ENCODE measurements around the gene C1QTNF5.

Gene C1QTNF5

DNA sequence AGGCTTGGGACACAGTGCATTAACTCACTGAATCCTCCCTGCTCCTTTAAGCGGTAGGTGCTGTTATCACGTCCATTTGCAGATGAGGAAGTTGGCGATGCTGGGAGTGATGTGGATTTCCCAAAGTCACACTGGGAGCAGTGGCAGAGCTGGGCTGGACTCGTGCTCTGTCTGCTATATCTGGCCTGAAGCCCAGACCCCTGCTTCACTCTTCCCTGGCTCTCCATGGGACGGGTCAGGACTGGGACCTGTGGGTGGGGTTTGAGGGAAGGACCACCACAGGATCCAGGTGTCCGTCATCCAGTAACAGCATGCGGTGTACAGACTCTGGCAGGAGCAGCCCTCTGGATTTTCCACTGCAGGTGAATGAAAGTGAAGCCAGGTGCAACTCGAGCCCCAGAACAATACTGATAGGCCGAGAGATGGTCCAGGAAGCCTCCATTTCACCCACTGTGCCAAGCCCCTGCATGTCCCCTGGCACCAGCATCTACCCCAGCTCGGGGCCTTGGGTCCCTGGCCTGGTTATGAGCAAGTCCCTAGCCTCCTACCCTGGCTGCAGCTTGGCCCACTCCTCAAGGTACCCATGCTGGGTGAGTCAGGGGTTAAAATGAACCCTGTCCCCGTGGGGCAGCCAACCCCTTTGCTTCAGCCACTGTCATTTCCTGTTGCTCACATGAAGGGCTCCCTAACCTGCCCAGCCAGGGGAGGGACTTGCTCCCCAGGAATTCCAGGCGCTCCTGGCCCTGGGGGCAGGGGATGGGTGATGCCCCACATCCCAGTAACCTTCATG, 36.6 kb upstream of the C1QTNF5 start:
- Mint-ChIP-seq H3K27ac (peak overlapping the region; percentile 29 to 46), H3K9me3 (no peaks in the 10 kb centered on the region), H3K36me3 (ENCODE audit: insufficient read depth) (peaks cover 10% of the 10 kb centered on the region), H3K4me1 (ENCODE audit: low read depth in 2 of 2) (peaks cover 0 to 17% of the 10 kb centered on the region in 2 donors), H3K4me3 (no peak overlapping the region), H3K27me3 (peaks cover 0 to 10% of the 10 kb centered on the region in 2 donors)
- DNase-seq (no peak), ATAC-seq (replicated peaks) (no peak)

DNA sequence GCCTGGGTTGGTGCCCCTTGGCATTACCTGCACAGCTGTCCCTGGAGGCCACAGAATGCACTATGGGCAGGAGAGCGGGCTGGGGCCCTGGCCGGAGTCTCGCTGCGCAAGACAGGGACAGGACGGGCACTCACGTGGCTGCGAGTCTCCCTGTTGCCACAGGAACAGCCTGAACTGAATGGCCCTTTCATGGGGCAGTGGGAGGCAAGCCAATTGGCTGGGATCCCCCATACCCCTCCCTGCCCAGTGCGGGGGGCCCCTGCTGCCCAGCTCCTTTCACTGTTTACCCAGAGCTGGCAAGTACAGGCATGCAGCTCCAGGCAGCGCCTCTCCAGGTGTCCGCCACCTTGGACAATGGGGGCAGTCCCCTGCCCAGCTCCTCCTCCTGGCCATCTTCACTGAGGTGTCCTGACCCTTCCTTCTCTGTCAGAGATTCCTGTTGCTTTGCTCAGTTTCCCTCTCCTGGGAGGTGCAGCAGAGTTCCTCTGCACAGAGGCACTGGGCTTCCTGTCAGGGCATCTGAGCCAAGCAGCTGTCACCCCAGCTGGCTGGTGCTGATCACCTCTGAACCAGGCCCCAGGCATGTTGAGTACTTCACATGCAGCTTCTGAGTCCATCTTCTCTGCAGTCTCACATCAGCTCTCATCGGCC, 35.6 kb upstream of the C1QTNF5 start:
- ATAC-seq (replicated peaks) (no peak), DNase-seq (no peak)
- no peaks in the 10 kb centered on the region for H3K9me3 Mint-ChIP-seq
- peak overlapping the region in 1 of 2 donors; percentile 38 for H3K27ac Mint-ChIP-seq
- H3K4me3 Mint-ChIP-seq = no peak overlapping the region
- peaks cover 10% of the 10 kb centered on the region for H3K36me3 Mint-ChIP-seq (ENCODE audit: insufficient read depth)
- peaks cover 1 to 13% of the 10 kb centered on the region in 2 donors for H3K4me1 Mint-ChIP-seq (ENCODE audit: low read depth in 2 of 2)
- peaks cover 0 to 10% of the 10 kb centered on the region in 2 donors for H3K27me3 Mint-ChIP-seq

DNA sequence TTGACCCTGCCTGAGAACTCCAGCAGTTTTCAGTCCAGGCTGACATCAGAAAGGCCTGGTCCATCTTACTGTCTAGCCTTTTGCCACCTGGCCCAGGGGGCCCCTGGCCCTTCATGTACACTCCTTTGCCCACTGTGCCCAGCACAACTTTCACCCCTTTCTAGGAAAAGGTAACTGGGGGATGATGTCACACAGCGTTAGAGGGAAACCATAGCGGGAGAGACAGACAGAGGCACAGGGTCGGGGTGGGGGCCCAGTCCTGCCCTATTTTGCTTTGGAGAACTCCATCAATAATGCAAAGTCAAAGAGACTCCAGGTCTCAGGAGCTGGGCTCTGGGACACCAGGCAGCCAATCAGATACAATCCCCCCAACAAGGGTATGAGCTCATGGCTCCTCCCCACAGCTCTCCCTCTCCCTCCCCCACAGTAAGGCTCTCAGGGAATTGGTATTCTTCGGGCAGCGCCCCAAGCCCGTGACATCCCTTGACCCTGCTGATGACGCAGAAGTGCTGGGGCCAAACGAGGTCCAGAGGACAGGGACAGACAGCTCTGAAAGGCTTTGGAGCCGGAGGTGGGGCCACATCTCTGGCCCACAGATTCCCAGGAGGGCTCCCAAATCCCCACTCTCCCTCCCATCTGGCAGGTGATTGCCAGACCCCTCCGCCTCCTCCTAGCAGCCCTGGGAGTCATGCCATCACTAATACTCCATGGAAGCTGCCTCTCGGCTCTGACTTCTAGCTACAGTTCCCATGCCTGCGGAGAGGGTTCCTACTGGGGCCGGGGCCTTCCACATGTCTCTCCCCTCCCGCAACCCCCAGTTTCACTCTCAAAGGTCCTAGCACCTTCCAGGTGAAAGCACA, 34.9 kb upstream of the C1QTNF5 start:
- ATAC-seq (replicated peaks) (no peak), DNase-seq (no peak)
- no peaks in the 10 kb centered on the region for H3K9me3 Mint-ChIP-seq
- H3K4me3 Mint-ChIP-seq = no peak overlapping the region
- peaks cover 10% of the 10 kb centered on the region for H3K36me3 Mint-ChIP-seq (ENCODE audit: insufficient read depth)
- H3K4me1 Mint-ChIP-seq (ENCODE audit: low read depth in 2 of 2) = peaks cover 3 to 17% of the 10 kb centered on the region in 2 donors
- no peak overlapping the region for H3K27ac Mint-ChIP-seq
- peaks cover 0 to 10% of the 10 kb centered on the region in 2 donors for H3K27me3 Mint-ChIP-seq

DNA sequence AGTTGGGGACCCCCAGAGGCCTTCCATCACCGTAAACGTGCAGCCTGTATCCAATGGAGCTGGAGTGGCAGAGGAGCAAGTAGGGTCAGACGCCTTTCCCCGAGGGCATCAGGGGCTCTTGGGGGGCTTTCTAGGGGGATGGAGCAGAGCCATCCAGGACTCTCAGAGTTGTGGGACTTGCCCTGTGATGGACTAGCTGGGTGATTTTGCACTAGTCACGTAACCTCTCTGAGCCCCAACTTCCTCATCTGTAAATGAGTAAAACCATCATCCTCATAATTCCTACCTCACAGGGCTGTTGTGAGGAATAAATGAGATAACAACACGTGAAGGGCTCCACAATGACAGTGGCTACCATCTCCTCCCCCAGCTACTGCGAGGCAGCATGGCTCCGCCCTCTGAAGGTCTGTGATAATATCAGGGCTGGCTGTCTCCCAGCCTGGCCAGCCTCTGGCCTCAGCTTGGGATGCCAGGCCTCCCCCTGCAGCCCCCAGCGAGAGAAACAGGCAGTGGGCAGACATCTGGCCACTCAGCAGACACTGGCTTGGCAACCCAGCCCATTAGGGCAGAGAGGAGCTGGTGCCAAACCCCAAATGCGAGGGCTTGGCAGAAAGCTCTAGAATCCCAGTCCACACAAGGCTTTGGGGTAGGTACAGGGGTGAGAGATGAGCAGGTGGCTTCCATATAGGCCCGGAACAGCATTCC, 34.1 kb upstream of the C1QTNF5 start:
- peaks cover 7 to 24% of the 10 kb centered on the region in 2 donors for H3K4me1 Mint-ChIP-seq (ENCODE audit: low read depth in 2 of 2)
- no peaks in the 10 kb centered on the region for H3K9me3 Mint-ChIP-seq
- ATAC-seq (replicated peaks) (no peak), DNase-seq (no peak)
- no peak overlapping the region for H3K27ac Mint-ChIP-seq
- H3K27me3 Mint-ChIP-seq = peaks cover 0 to 13% of the 10 kb centered on the region in 2 donors
- H3K4me3 Mint-ChIP-seq = no peak overlapping the region
- H3K36me3 Mint-ChIP-seq (ENCODE audit: insufficient read depth) = peaks cover 10% of the 10 kb centered on the region

DNA sequence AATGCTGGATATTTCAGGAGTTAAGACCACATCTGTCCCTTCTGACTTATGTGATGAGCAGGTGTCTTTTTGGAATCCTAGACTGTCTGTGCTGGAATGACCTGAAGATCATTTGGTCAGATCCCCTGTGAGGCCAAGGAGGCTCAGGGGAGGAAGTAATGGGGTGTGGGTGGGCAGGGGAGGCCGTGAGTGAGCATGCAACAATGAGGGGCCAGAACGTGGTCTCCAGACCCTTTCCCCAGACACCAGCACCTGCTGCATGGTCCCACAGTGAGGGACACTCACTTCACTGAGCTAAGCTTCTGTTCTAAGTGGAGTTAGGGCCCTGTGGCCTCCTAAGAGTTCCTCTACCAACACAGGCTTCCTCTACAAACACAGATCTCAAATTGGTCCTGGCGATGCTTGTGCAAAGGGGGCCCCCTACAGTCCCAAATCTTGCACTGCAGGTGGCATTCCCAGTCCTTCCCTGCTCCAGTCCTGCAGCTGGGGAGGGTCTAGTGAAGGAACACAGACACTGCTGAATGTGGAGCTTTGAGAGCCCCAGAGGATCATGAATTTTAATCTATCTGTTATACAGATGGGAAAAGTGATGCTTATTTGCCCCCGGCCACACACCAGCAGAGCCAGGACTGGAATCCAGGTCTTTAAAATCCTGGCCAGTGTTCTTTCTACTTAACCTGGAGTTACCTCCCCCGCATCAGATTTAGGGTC, 33.4 kb upstream of the C1QTNF5 start:
- no peak overlapping the region for H3K27ac Mint-ChIP-seq
- H3K36me3 Mint-ChIP-seq (ENCODE audit: insufficient read depth) = peaks cover 10% of the 10 kb centered on the region
- peaks cover 7 to 24% of the 10 kb centered on the region in 2 donors for H3K4me1 Mint-ChIP-seq (ENCODE audit: low read depth in 2 of 2)
- ATAC-seq (replicated peaks) (peak; percentile 32), DNase-seq (peak; percentile 33 to 40 (median 37))
- H3K4me3 Mint-ChIP-seq = no peak overlapping the region
- no peaks in the 10 kb centered on the region for H3K9me3 Mint-ChIP-seq
- peaks cover 0 to 20% of the 10 kb centered on the region in 2 donors for H3K27me3 Mint-ChIP-seq

DNA sequence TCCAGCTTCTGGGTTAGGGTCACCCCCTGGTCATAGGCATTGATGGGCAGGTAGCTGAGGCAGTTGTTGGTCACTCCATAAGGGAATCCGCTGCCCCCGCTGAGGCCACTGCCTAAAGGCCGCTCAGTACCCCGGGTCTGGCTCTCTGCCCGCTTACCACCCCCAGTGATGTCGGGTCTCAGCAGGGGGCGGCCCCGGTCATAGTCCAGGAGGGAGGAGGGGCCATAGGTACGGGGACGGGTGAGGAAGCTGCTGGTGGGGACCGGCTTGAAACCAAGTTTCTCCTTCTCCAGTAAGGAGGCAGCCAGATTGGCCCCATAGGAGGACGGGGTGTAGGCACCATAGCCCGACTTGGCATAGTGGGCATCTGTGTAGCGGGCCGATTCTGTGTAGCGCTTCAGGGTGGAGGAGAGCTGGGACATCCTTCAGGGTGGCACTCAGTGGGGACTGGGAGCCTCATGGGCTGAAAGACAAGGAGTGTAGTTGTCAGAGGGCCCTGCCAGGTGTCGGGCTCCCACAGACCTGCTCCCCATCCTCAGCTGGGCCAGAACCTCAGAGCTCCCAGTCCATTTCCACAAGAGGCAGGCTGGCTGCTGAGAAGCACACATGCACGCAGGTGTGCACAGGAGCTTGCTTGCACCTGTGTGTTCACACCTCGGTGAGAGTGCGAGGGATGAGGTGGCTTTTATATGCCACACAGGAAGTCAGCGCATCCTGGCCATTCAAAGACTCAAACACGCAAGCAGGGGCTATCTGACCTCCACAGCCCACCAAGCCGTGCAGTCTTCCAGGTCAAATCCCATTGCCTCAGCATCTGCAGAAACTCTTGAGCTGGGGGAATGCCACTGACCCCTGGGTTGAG, 32.6 kb upstream of the C1QTNF5 start:
- H3K4me1 Mint-ChIP-seq (ENCODE audit: low read depth in 2 of 2) = peaks cover 7 to 24% of the 10 kb centered on the region in 2 donors
- H3K27ac Mint-ChIP-seq = no peak overlapping the region
- H3K4me3 Mint-ChIP-seq = no peak overlapping the region
- H3K27me3 Mint-ChIP-seq = peaks cover 0 to 27% of the 10 kb centered on the region in 2 donors
- H3K9me3 Mint-ChIP-seq = no peaks in the 10 kb centered on the region
- peak; percentile 21 for ATAC-seq (replicated peaks)
- peaks cover 10% of the 10 kb centered on the region for H3K36me3 Mint-ChIP-seq (ENCODE audit: insufficient read depth)
- DNase-seq = no peak

DNA sequence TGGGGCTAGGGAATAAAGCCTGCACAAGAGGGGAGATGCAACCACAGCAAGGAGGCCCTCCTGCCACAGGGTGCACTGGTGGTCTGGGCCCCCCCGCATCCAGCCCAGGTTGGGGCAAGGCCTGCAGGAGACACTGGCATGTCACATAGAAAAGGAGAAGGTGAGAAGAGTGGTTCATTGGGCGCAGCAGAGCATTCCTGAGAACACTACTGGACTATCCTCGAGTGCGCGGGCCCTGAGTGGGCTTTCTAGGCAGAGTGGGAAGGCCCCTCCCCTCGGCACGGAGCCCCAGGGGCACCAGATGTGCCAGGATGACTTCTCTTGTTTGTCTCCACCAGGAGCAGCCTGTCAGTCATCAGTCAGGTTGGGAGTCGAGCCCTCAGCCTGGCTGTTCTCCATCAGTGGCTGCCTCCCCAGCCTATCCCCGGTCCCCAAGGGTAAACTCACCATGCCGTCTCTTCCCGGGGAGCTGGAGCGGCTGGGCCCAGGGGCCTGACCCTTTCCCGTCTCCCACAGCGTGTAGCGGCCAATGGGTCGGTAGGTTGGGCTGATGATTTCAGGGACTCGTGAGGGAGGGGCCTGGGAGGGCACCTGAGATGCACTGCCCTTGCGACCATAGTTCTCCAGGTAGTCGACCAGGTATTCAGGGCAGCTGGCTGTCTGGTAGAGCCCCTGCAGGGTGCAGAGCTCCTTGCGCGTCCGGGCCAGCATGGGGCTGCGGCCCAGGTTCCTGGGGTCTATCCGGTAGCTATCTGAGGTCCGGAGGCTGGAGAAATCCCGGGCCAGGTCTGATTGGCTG, 31.8 kb upstream of the C1QTNF5 start:
- H3K4me1 Mint-ChIP-seq (ENCODE audit: low read depth in 2 of 2) = peaks cover 7 to 24% of the 10 kb centered on the region in 2 donors
- no peak for DNase-seq
- no peaks in the 10 kb centered on the region for H3K9me3 Mint-ChIP-seq
- ATAC-seq (replicated peaks) = no peak
- H3K27me3 Mint-ChIP-seq = peaks cover 4 to 35% of the 10 kb centered on the region in 2 donors
- H3K4me3 Mint-ChIP-seq = no peak overlapping the region
- H3K27ac Mint-ChIP-seq = peak overlapping the region in 1 of 2 donors; percentile 88
- peaks cover 10% of the 10 kb centered on the region for H3K36me3 Mint-ChIP-seq (ENCODE audit: insufficient read depth)

DNA sequence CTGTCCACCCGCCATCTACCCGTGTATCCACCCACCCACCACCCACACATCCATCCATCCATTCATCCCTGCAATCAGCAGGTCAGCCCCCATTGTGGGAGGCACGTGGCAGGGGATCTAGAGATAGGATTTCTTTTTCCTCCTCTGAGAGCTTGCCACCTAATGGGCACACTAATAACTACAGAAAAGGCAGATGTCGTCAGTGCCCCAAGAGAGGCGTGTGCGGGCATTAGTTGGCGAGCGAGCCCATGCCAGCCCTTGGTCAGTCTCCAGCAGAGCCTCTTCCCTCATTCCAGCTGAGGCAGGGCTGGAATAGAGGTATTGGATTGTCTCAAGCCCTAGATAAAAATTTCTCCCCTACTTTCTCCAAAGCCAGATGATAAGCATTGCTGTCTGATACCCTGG, 31.1 kb upstream of the C1QTNF5 start:
- no peak for DNase-seq
- Mint-ChIP-seq H3K36me3 (ENCODE audit: insufficient read depth) (peaks cover 10% of the 10 kb centered on the region), H3K4me3 (no peak overlapping the region), H3K27ac (peak overlapping the region in 1 of 2 donors; percentile 88), H3K9me3 (no peaks in the 10 kb centered on the region), H3K4me1 (ENCODE audit: low read depth in 2 of 2) (peaks cover 7 to 24% of the 10 kb centered on the region in 2 donors), H3K27me3 (peaks cover 11 to 42% of the 10 kb centered on the region in 2 donors)
- no peak for ATAC-seq (replicated peaks)

DNA sequence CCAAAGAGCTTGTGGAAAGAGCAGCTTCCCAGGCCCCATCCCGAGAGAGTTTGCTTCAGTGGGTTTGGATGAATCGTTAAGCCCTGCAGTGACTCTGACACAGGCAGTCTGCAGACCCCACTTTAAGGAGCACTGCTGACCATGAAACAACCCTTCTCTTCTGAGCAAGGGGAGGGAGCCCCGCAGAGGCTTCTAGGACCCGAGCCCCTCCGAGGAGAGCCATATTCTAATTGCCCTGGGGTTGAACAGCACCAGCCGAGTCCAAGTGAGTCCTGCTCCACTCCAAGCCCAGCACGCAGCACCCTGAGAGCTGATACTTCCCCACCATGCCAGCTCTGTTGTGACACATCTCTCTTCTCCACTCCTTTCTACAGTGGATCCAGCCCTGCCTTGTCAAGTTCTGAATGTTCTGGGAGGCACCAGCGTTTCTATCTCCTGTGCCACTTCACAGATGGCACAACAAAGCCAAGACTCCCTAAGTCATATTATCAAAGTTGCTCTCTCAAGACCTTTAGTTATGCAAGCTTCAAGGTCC, 30.5 kb upstream of the C1QTNF5 start:
- Mint-ChIP-seq H3K9me3 (no peaks in the 10 kb centered on the region), H3K4me3 (no peak overlapping the region), H3K27ac (peak overlapping the region; percentile 32 to 88), H3K27me3 (peaks cover 18 to 42% of the 10 kb centered on the region in 2 donors), H3K4me1 (ENCODE audit: low read depth in 2 of 2) (peaks cover 7 to 23% of the 10 kb centered on the region in 2 donors), H3K36me3 (ENCODE audit: insufficient read depth) (peaks cover 10% of the 10 kb centered on the region)
- DNase-seq = no peak
- ATAC-seq (replicated peaks) = no peak

DNA sequence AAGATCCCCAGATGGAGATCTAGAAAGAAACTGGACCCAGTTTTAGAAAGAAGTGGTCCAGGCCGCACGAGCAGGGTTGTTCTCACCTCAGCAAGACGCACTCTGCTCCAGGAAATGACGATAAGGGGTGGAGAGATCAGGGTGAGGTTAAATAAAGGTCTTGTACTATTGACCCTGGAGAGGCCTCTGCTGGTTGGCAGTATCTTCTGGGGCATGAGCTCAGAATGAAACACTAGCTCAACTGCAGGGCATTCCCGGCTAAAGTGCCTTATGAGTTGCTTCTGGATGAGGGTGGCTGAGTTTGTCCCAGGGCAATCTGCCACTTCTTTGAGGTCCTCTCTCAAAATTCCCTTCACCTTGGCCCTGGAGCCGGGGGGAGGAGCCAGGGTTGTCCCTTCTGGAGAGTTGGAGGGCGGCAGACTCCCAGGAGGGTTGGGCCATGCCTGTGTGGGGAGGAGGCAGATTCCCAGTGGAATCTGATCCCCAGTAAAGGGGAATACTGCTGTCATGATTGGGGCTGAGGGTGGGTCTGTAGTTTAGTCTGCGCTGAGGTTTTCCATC, 29.9 kb upstream of the C1QTNF5 start:
- H3K9me3 Mint-ChIP-seq = no peaks in the 10 kb centered on the region
- ATAC-seq (replicated peaks) (peak; percentile 94), DNase-seq (peak in 2 of 3 experiments; percentile 48 to 49)
- H3K36me3 Mint-ChIP-seq (ENCODE audit: insufficient read depth) = peaks cover 5% of the 10 kb centered on the region
- peaks cover 7 to 23% of the 10 kb centered on the region in 2 donors for H3K4me1 Mint-ChIP-seq (ENCODE audit: low read depth in 2 of 2)
- peaks cover 23 to 44% of the 10 kb centered on the region in 2 donors for H3K27me3 Mint-ChIP-seq
- peak overlapping the region; percentile 32 to 88 for H3K27ac Mint-ChIP-seq
- no peak overlapping the region for H3K4me3 Mint-ChIP-seq

Data from effector memory CD8-positive, alpha-beta T cell (primary cell).